Neutrophil (primary cell): ENCODE data around the gene AMBRA1.

ENCODE experiments used
- H3K27ac ChIP-seq: fragments of 200-600 bp; sonication (generic); 2 replicates; pipeline ENCODE4 v1.5.1; 2016; ENCODE audit warnings: mild to moderate bottlenecking, moderate library complexity
- H3K27me3 ChIP-seq: fragments of 200-600 bp; sonication (generic); 2 replicates; pipeline ENCODE4 v1.6.0; 2016; ENCODE audit warnings: mild to moderate bottlenecking
- H3K36me3 ChIP-seq: fragments of 200-600 bp; sonication (generic); 2 replicates; pipeline ENCODE4 v1.5.1; 2017
- H3K4me1 ChIP-seq, 2 experiments: fragments of 200-600 bp in 1 of 2; sonication (generic) in 1 of 2; 1 replicate in 1 of 2; 2 replicates in 1 of 2; pipeline versions ENCODE4 v1.5.1 to v1.6.1; 2013 to 2016; ENCODE audit warnings: low read depth in 1 of 2, low read length in 1 of 2, mild to moderate bottlenecking in 1 of 2, moderate library complexity in 1 of 2; ENCODE audit not compliant: control insufficient read depth in 1 of 2, insufficient read depth in 1 of 2
- H3K4me3 ChIP-seq, 2 experiments: fragments of 200-600 bp in 1 of 2; sonication (generic) in 1 of 2; 1 replicate in 1 of 2; 2 replicates in 1 of 2; pipeline ENCODE4 v1.5.1; 2013 to 2016; ENCODE audit warnings: low read depth in 1 of 2, low read length in 1 of 2, mild to moderate bottlenecking in 1 of 2, moderate library complexity in 1 of 2
- H3K9me3 ChIP-seq: fragments of 200-600 bp; sonication (generic); 2 replicates; pipeline ENCODE4 v1.5.1; 2016
- CTCF ChIP-seq: fragments of 200-600 bp; sonication (generic); IDR thresholded peaks from 2 replicates; pipeline ENCODE4 v1.5.1; 2016; ENCODE audit warnings: antibody characterized with exemption

AMBRA1 gene

GRCh38 chr11:46435679-46436078 lies 158.1 kb downstream of the AMBRA1 start:
- H3K4me3 ChIP-seq: no peak overlapping the region
- no peaks in the 10 kb centered on the region for H3K4me1 ChIP-seq
- H3K27ac ChIP-seq: no peak overlapping the region
- H3K36me3 ChIP-seq: peaks cover 36% of the 10 kb centered on the region
- H3K9me3 ChIP-seq: no peaks in the 10 kb centered on the region
- H3K27me3 ChIP-seq: no peaks in the 10 kb centered on the region
- no peak for TF ChIP-seq CTCF

- no peak for TF ChIP-seq CTCF
- Histone ChIP-seq H3K36me3 (peaks cover 54% of the 10 kb centered on the region), H3K9me3 (no peaks in the 10 kb centered on the region), H3K4me1 (no peaks in the 10 kb centered on the region), H3K27ac (no peak overlapping the region), H3K27me3 (no peaks in the 10 kb centered on the region), H3K4me3 (no peak overlapping the region)
These were observed 162.6 kb downstream of the AMBRA1 start for GRCh38 chr11:46431211-46431610.

GRCh38 chr11:46429717-46430116 lies 164.1 kb downstream of the AMBRA1 start:
- H3K27ac ChIP-seq: no peak overlapping the region
- H3K27me3 ChIP-seq: no peaks in the 10 kb centered on the region
- no peaks in the 10 kb centered on the region for H3K4me1 ChIP-seq
- peaks cover 53% of the 10 kb centered on the region for H3K36me3 ChIP-seq
- H3K9me3 ChIP-seq: no peaks in the 10 kb centered on the region
- no peak overlapping the region for H3K4me3 ChIP-seq
- no peak for TF ChIP-seq CTCF

GRCh38 chr11:46427364-46427763 lies 166.5 kb downstream of the AMBRA1 start:
- Histone ChIP-seq H3K4me1 (no peaks in the 10 kb centered on the region), H3K4me3 (no peak overlapping the region), H3K27ac (no peak overlapping the region), H3K36me3 (peaks cover 39% of the 10 kb centered on the region), H3K27me3 (no peaks in the 10 kb centered on the region), H3K9me3 (no peaks in the 10 kb centered on the region)
- no peak for TF ChIP-seq CTCF

GRCh38 chr11:46426233-46426991 lies 167.4 kb downstream of the AMBRA1 start:
- H3K9me3 ChIP-seq: no peaks in the 10 kb centered on the region
- peaks cover 40% of the 10 kb centered on the region for H3K36me3 ChIP-seq
- no peak for TF ChIP-seq CTCF
- H3K27ac ChIP-seq: no peak overlapping the region
- no peak overlapping the region for H3K4me3 ChIP-seq
- H3K27me3 ChIP-seq: no peaks in the 10 kb centered on the region
- no peaks in the 10 kb centered on the region for H3K4me1 ChIP-seq
